Measurements from ENCODE around the gene TM2D3. TPM values are rescaled to one million over a fixed set of nuclear protein-coding genes. Genes with fewer than 3 reads are reported as not detected.
"Not testable (repeated sequence)": the region's sequence is repeated elsewhere in the genome, so short reads cannot be mapped to it uniquely, and the experiment has no call there.

Gene TM2D3
- total RNA-seq, 1 donor from 2014 or later, result 57.1 TPM

GRCh38 chr15:101657171-101657570 lies 5.0 kb upstream of the TM2D3 start:
- DNase-seq (ENCODE audit: low read depth), result no peak

- peak; percentile 21 for DNase-seq (ENCODE audit: low read depth)
Measured at GRCh38 chr15:101654624-101655337, 2.6 kb upstream of the TM2D3 start.

- DNase-seq (ENCODE audit: low read depth), result no peak
Measured at GRCh38 chr15:101654171-101654570, 2.0 kb upstream of the TM2D3 start.

- DNase-seq (ENCODE audit: low read depth), result peak; percentile 21
Measured at GRCh38 chr15:101652786-101653430, 727 bp upstream of the TM2D3 start.

- no peak for DNase-seq (ENCODE audit: low read depth)
Measured at GRCh38 chr15:101651554-101652097, 555 bp downstream of the TM2D3 start.

GRCh38 chr15:101650145-101650544 lies 2.0 kb downstream of the TM2D3 start:
- no peak for DNase-seq (ENCODE audit: low read depth)

GRCh38 chr15:101648356-101648755 lies 3.8 kb downstream of the TM2D3 start:
- no peak for DNase-seq (ENCODE audit: low read depth)

GRCh38 chr15:101647251-101647650 lies 4.9 kb downstream of the TM2D3 start:
- no peak for DNase-seq (ENCODE audit: low read depth)

GRCh38 chr15:101646672-101647071 lies 5.5 kb downstream of the TM2D3 start:
- DNase-seq (ENCODE audit: low read depth), result no peak

- DNase-seq (ENCODE audit: low read depth), result peak; percentile 12
Measured at GRCh38 chr15:101642361-101642760, 9.8 kb downstream of the TM2D3 start.

GRCh38 chr15:101641894-101642293 lies 10.3 kb downstream of the TM2D3 start:
- DNase-seq (ENCODE audit: low read depth), result peak; percentile 85

GRCh38 chr15:101641129-101641764 lies 10.9 kb downstream of the TM2D3 start:
- peak; percentile 75 for DNase-seq (ENCODE audit: low read depth)

GRCh38 chr15:101639667-101640066 lies 12.5 kb downstream of the TM2D3 start:
- DNase-seq (ENCODE audit: low read depth), result no peak

- DNase-seq (ENCODE audit: low read depth), result no peak
Measured at GRCh38 chr15:101637919-101638318, 14.3 kb downstream of the TM2D3 start.

- peak; percentile 80 for DNase-seq (ENCODE audit: low read depth)
Measured at GRCh38 chr15:101637516-101637915, 14.7 kb downstream of the TM2D3 start.

- no peak for DNase-seq (ENCODE audit: low read depth)
Measured at GRCh38 chr15:101637038-101637437, 15.1 kb downstream of the TM2D3 start.

- peak; percentile 28 for DNase-seq (ENCODE audit: low read depth)
Measured at GRCh38 chr15:101635944-101636727, 16.0 kb downstream of the TM2D3 start.

GRCh38 chr15:101633356-101633755 lies 18.8 kb downstream of the TM2D3 start:
- DNase-seq (ENCODE audit: low read depth), result no peak

GRCh38 chr15:101626729-101627128 lies 25.5 kb downstream of the TM2D3 start:
- not testable (repeated sequence) for DNase-seq (ENCODE audit: low read depth)

GRCh38 chr15:101625980-101626379 lies 26.2 kb downstream of the TM2D3 start:
- peak; percentile 18 for DNase-seq (ENCODE audit: low read depth)

GRCh38 chr15:101625184-101625583 lies 27.0 kb downstream of the TM2D3 start:
- no peak for DNase-seq (ENCODE audit: low read depth)
